ENCODE data around the gene IQCH.
"Not testable (repeated sequence)": the region's sequence is repeated elsewhere in the genome, so short reads cannot be mapped to it uniquely, and the experiment has no call there.

DNA sequence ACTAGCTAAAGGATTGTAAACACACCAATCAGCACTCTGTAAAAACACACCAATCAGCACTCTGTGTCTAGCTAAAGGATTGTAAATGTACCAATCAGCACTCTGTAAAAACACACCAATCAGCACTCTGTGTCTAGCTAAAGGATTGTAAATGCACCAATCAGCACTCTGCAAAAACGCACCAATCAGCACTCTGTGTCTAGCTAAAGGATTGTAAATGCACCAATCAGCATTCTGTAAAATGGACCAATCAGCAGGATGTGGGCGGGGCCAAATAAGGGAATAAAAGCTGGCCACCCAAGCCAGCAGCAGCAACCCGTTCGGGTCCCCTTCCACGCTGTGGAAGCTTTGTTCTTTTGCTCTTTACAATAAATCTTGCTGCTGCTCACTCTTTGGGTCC lies 8.0 kb upstream of the IQCH start:
- not testable (repeated sequence) for TF ChIP-seq POLR2AphosphoS5 (IDR thresholded peaks at IDR 0.05; ENCODE audit: borderline replicate concordance, low read depth, low read length); EZH2 (IDR thresholded peaks at IDR 0.05); FOXP2 (optimal IDR thresholded peaks at IDR 0.05; ENCODE audit: control extremely low read depth, extremely low read length, insufficient read depth)
